Urothelium cell line (cell line): Measurements from ENCODE around the gene CD101.

Experiments used
- DNase-seq: peaks from one replicate; pipeline ENCODE4 v3.0.0; 2011; ENCODE audit warnings: low spot score, mixed read lengths
- FAIRE-seq: peaks from 2 replicates; lab custom pipeline; 2011; peaks lifted over from hg19 to GRCh38; lab: Jason Lieb, UNC

The CD101 gene

GRCh38 chr1:116984406-116985160 is 17.0 kb upstream of the CD101 start:
- FAIRE-seq (no peak), DNase-seq (no peak)

- FAIRE-seq (no peak), DNase-seq (no peak)
These were observed 14.9 kb upstream of the CD101 start for GRCh38 chr1:116986421-116987255.

GRCh38 chr1:116987256-116987555 is 14.4 kb upstream of the CD101 start:
- no peak for FAIRE-seq
- DNase-seq = no peak

DNA sequence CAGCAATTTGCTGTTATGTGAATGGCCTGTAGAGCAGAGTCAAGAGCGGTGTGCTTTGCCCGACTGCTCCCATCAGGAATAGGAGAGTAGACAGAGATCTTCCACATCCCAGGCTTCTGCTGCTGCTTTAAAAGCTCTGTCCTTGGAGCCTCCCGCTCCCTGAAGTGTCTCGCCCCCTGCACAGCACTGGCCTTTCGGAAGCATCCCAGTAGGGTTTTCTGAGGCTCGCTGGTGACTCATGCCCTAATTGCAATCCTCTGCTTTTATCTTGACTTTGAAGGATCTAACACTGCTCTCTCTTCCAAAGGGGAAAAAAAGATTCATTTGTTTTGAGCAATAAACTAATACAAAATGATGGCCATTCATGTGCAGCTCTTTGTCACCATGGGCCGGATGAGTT is 13.3 kb upstream of the CD101 start:
- FAIRE-seq (no peak), DNase-seq (no peak)

DNA sequence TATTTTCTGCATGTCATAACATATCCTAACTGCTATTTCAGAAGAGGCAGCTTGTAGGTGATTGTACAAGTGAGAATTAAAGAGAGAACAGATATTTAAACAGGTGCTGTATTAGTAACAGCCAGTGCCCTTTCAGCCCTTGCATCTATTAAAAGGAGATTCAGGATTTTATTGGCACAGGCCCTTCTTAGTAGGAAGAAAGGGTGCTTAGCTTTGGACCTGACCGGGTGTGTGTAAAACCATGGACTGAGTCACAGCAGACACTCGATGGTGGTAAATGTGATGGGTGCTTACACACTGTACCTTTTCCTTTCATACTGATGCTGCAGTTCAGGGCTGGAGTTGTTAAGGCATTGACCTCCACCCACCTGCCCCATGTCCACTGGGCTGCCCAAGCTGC is 12.7 kb upstream of the CD101 start:
- FAIRE-seq = no peak

GRCh38 chr1:116989835-116990234 is 11.7 kb upstream of the CD101 start:
- DNase-seq = no peak
- no peak for FAIRE-seq

More for the DNA sequence above, 12.7 kb upstream of the CD101 start:
- DNase-seq = no peak

GRCh38 chr1:116990612-116991151 is 10.9 kb upstream of the CD101 start:
- DNase-seq (no peak), FAIRE-seq (no peak)

DNA sequence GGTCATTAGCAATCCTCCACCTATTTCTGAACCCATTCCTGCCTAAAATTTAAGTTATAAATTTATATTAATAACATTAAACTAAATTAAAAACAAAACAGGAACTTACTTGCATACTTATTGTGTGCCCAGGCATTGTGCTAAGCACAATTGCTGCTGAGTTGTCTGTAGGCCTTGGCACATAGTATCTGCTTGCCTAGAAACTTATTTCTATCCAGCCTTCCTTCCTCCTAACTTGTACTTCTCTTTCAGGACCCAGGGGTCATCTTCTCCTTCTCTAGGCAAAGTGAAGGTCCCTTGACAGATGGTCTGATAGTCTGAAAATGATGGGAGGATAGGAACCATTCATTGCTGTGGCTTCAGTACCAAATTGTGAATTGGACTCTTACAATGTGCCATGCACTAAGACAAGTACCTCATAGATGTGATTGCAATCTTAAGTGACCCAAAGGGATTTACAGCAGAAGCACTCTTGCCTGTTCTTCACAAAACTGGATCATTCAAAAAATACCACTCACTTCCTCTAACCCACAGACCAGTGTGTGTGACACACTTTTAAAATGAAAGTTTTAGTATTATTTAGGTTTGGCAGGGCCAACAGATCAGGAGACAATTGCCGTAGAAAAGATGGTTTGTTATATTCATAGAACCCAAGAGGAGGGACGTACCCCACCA is 10.3 kb upstream of the CD101 start:
- DNase-seq (no peak), FAIRE-seq (no peak)

- FAIRE-seq (no peak), DNase-seq (no peak)
These were observed 9.6 kb upstream of the CD101 start for GRCh38 chr1:116991918-116992317.

GRCh38 chr1:116993286-116993685 is 8.3 kb upstream of the CD101 start:
- FAIRE-seq (no peak), DNase-seq (no peak)

DNA sequence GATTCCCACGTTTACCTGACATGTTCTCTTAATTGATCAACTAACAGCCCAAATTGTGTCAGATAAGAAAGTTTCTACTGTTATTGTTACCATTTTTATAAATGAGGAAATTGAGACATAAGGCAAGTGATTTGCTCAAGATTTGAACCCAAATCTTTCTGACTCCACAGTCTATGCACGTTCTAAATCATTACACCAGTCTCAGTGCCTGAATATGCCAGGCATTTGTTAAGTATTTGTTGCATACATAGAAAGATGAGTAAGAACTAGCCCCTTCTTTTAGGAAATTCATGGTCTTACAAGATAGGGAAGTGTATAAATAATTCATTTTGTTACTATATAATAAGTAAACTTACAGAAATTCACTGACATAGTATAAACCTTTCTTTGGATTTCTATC is 7.1 kb upstream of the CD101 start:
- FAIRE-seq (no peak), DNase-seq (no peak)

GRCh38 chr1:116997066-116997465 is 4.5 kb upstream of the CD101 start:
- DNase-seq (peak; percentile 48), FAIRE-seq (no peak)

DNA sequence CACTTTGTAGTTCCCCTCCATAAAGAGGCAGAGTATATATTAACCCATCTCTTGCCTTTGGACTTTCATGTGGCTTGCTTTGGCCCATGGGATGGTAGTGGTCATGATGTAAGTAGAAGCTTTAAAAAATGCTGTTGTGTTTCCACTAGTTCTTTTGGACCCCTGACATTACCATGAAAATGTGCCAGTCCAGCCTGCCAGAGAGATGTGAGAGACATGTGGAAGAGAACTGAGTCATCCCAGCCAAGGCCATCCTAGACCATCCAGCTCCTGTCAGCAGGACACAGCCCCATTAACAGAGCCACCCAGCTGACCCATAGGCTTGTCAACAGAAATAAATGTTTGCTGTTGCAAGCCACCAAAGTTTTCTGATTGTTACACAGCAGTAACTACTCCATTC is 3.9 kb upstream of the CD101 start:
- DNase-seq (peak; percentile 24), FAIRE-seq (no peak)

DNA sequence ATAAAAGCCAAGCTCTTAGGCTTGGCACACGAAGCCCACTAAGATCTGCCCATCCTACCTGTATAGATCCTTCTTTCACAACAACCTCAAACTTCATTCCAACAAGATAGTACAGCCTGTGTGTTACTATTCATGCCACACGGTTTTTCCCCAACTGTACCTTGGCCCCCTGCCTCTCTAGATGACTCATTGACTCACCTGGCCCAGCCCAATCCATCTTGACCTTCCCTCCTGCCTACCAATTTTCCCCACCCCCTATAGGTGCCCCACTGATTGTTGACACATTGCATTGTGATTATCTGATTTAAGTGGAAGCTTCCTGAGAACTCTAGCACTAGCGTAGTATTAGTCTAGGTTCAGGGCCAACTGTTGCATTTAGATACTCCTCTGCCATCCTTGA is 2.0 kb upstream of the CD101 start:
- DNase-seq (no peak), FAIRE-seq (no peak)

GRCh38 chr1:117000142-117000541 is 1.4 kb upstream of the CD101 start:
- DNase-seq (no peak), FAIRE-seq (no peak)

DNA sequence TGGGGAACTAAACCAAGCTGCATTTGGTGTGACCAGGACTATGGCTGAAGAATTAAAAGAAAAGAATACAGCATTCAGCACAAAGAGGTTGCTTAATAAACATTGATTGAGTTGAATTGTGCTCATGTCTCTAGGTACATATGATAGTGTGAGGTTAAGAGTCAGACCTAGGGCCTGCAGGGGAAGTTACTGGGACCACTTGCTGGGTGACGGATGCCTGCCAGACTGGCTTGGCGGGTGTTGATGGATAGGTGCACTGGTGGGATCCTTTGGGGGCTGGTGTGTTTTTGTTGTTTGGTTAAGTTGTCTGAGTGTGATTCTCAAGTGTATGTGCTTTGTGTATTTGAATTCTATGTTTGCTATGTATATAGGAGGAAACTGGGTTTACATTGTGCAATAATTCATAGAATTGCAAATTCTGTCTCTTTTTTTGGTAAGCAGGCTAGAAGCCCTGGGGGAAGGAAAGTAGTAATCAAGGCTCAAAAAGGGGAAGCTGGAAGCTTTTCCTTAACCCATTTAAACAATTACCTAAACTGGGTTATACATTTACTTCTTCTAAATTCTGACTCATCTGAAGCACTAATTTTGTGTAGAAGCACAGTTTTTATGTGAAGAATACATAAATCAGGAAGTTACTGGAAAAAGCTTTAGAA is 1.8 kb downstream of the CD101 start:
- DNase-seq (no peak), FAIRE-seq (no peak)

- DNase-seq (no peak), FAIRE-seq (no peak)
These were observed 6.1 kb downstream of the CD101 start for GRCh38 chr1:117007719-117008013.

DNA sequence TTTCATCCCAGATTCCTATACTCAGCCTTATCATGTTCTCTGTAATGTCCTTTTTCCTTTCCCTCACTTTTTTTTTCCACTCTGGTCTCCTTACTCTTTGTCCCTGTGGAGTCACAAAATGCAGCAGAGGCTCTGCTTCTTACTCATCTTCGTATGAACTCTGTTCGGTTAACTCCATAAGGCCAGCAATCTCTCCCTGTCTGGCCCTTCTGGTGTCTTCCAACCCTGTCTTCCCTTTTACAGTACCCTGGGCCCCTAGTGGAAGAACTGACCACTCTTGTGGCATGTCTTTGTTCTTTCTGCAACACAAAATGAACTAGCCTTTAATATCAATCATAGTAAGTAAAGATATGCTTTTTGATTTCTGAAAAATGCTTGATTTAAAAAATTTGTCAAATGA is 7.1 kb downstream of the CD101 start:
- FAIRE-seq = no peak

GRCh38 chr1:117009132-117009531 is 7.6 kb downstream of the CD101 start:
- FAIRE-seq = no peak

More for the DNA sequence above, 7.1 kb downstream of the CD101 start:
- DNase-seq = no peak

GRCh38 chr1:117010310-117010969 is 8.9 kb downstream of the CD101 start:
- DNase-seq (no peak), FAIRE-seq (no peak)

More at GRCh38 chr1:117009132-117009531, 7.6 kb downstream of the CD101 start:
- no peak for DNase-seq

DNA sequence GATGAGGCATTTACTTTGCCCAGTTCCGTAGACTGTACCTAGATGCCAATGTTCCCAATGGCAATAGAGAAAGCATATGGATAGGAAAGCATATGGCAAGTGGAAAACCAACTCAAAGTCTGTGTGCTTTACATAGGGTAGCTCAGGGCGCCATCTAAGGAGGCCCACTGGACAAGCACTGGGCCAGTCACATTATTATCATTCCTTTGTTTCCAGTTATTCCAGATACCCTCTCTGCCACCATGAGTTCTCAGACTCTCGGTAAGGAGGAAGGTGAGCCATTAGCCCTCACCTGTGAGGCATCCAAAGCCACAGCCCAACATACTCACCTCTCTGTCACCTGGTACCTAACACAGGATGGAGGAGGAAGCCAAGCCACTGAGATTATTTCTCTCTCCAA is 9.8 kb downstream of the CD101 start:
- DNase-seq (no peak), FAIRE-seq (no peak)
